GM21737 (cell line): ENCODE results near the gene ALPK3.

ENCODE experiments used
- ATAC-seq: cut with Tn5 transposase; IDR thresholded peaks from one replicate; pipeline ENCODE4 v1.9.1; 2021; ENCODE audit warnings: mild to moderate bottlenecking, moderate library complexity; ENCODE audit not compliant: unreplicated experiment

The ALPK3 gene

GRCh38 chr15:84889991-84890669, 73.0 kb downstream of the ALPK3 start:
- no peak for ATAC-seq

DNA sequence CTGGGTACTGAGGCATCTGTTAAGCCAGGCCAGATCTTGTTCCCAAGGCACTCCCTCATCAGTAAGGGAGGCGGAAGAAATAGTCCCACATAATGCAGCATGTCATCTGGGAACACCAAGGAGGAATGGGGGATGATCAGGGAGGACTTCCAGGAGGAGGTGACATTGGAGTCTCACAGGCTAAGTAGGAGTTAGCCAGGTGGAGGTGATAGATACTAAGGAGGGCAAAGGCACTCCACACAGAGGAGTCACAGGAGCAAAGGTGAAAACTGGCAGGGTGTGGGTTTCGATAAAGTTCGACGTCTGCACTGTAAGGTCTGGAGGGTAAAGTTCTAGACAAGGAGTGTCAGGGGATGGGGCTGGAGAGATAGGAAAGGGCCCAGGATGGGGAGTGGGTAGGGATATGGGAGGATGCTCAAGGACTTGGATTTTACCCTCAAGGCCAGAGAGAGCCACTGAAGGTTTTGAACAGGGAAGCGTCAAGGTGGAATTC, 73.6 kb downstream of the ALPK3 start:
- no peak for ATAC-seq

DNA sequence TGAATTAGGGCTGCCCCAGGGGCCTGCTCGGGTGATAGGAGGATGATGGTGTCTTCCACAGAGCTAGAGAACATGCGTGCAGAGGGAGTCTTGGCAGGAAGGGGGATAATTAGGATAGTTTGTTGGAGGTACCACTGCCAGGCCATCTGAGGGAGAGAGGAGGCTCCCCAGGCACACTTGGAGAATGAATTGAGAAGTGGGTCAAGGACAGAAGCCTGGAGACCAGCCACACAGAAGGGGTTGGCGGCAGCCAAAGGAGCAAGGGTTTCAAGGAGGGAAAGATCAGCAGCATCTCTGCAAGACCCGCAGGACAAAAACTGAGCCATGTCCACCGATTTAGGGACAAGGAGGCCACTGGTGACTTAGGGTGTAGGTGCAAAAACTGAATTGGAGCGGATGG, 74.2 kb downstream of the ALPK3 start:
- no peak for ATAC-seq

GRCh38 chr15:84892786-84893307, 75.7 kb downstream of the ALPK3 start:
- no peak for ATAC-seq

GRCh38 chr15:84893607-84894006, 76.5 kb downstream of the ALPK3 start:
- no peak for ATAC-seq

- ATAC-seq, result no peak
Observed at GRCh38 chr15:84894736-84895425, 77.7 kb downstream of the ALPK3 start.

DNA sequence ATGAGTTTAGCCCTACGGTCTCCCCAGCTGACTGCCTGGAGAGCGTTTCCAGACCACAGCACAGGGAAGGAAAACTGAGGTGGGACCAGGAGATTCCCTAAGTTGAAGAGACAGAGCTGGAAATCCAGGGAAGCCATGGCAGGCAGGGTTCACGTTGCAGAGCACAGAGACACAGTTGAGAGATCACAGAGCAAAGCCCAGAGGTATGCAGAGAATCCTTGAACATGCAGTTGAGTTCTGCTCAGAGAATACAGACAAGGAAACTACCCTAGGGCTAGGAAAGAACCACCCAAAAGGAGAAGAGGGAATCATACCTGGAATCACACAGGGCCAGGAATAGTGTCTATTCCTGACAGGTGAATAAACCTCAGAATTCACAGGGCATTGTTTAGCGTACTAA, 81.6 kb downstream of the ALPK3 start:
- no peak for ATAC-seq

- no peak for ATAC-seq
Observed at GRCh38 chr15:84899750-84900149, 82.6 kb downstream of the ALPK3 start.

GRCh38 chr15:84901540-84901939, 84.4 kb downstream of the ALPK3 start:
- ATAC-seq, result no peak

GRCh38 chr15:84903751-84904150, 86.6 kb downstream of the ALPK3 start:
- ATAC-seq, result no peak

GRCh38 chr15:84904419-84904818, 87.3 kb downstream of the ALPK3 start:
- ATAC-seq, result no peak

GRCh38 chr15:84905016-84905916, 88.1 kb downstream of the ALPK3 start:
- ATAC-seq, result no peak

- ATAC-seq, result no peak
Observed at GRCh38 chr15:84907731-84908130, 90.6 kb downstream of the ALPK3 start.

DNA sequence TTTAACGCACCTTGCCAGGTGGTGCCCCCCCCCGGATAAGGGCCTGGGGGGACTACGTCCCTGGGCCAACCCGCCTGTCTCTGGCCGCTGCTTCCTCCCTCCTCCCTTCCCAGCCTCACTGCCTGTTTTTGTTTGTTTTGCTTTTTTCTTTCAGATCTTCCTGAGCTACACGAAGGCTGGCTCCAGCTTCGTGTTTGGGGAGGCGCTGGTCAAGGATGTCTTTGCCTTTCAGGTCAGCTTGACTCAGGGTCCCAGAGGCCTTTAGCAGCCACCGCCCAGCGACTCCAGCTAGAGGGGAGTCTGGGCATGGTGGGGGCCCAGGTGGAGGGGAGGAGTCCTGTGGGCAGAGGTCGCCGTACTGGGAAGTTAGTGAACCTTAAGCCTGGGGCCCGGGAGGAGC, 91.4 kb downstream of the ALPK3 start:
- ATAC-seq, result no peak

DNA sequence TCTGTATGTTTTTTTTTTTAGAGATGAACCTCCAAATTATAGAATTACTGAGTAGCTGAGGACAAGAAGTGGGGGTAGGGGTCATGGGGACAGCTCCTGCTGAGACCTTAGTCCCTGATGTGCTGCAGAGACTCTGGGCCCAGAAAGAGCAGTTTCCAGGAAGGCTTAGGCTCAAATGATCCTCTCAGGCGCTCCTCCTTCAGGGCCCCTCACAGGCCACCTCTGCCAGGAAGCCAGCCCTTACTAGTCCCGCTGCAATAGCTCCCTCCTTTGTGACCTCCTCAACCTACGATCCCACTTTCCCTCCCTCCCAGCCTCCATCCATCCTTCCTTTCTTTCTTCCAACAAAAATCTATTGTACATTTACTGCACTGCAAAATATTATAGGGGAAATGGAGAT, 91.9 kb downstream of the ALPK3 start:
- ATAC-seq, result no peak

- no peak for ATAC-seq
Observed at GRCh38 chr15:84909782-84910181, 92.6 kb downstream of the ALPK3 start.

DNA sequence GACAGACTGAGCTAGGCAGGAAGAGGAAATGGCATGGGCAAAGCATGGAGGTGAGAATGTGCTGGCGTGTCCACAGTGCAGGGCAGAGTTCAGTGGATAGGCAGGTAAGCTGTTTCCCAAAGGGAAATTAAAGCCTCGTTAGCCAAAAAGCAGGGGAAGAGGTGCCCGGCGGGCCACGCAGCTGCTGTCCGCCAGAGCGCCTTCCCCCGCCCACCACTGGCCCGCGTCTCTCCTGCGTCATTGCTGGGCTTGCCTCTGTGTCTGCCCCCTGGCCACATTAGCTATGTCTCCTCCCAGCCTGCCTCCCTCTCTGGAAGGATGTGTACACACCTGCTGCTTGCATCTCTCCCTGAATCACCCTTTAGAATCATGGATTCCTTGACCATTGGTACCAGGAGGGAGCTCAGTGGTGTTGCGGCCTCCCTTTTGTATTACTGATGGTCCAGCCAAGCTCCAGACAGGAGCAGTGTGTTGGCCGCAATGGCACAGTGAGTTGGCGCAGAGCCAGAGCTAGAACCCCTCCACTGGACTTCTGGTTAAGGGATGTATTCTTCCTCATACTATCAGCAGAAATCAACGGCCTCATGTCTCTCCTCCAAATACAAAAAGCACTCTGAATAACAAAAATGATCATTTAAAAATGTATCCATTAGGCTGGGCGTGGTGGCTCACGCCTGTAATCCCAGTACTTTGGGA, 93.9 kb downstream of the ALPK3 start:
- no peak for ATAC-seq

- no peak for ATAC-seq
Observed at GRCh38 chr15:84911879-84912660, 94.9 kb downstream of the ALPK3 start.

- no peak for ATAC-seq
Observed at GRCh38 chr15:84913360-84913723, 96.2 kb downstream of the ALPK3 start.

DNA sequence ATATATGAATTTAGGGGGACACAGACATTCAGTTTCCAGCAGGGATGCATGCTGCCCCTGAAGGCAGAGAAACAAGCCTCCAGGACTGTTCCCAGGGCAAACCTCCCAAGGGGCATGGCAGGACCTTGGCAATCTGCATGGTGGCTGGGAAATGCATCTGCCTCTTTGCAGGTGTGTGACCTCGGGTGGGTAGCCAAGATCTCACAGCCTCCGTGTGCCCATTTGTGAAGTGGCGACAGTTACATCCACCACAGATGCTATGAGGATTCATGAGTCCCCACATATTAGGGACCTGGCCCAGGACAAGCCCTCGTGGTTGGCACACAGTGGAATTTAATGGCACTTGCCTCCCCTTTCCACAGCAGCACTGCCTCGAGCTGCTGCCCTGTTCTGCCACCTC, 97.2 kb downstream of the ALPK3 start:
- no peak for ATAC-seq
